Ascending aorta (tissue), 2 donors: ENCODE results near the gene SLC37A1. TPM values are rescaled to one million over a fixed set of nuclear protein-coding genes. Genes with fewer than 3 reads are reported as not detected.
A peak's percentile ranks its signal among the peaks of the same experiment; 100 is the strongest.

Experiments
- DNase-seq, 2 donors: peaks; one replicate each; pipeline ENCODE4 v3.0.0-alpha.2; 2019; ENCODE audit warnings: low spot score in 2 of 2
- H3K27ac ChIP-seq, 2 donors: fragments of 200-600 bp; sonication (generic); one replicate each; pipeline ENCODE4 v1.5.1; 2016 to 2017; ENCODE audit warnings: mild to moderate bottlenecking in 1 of 2
- H3K27me3 ChIP-seq: fragments of 200-600 bp; sonication (generic); one replicate; pipeline ENCODE4 v1.5.1; 2017
- H3K36me3 ChIP-seq, 2 donors: fragments of 200-600 bp; sonication (generic); one replicate each; pipeline ENCODE4 v1.5.1; 2016
- H3K4me1 ChIP-seq, 2 donors: fragments of 200-600 bp; sonication (generic); one replicate each; pipeline ENCODE4 v1.5.1; 2016 to 2017; ENCODE audit warnings: mild to moderate bottlenecking in 1 of 2
- H3K4me3 ChIP-seq, 2 donors: fragments of 200-600 bp; sonication (generic); one replicate each; pipeline ENCODE4 v1.5.1; 2016 to 2017; ENCODE audit warnings: mild to moderate bottlenecking in 1 of 2
- H3K9me3 ChIP-seq, 2 donors: fragments of 200-600 bp; sonication (generic); one replicate each; pipeline ENCODE4 v1.5.1; 2016
- intact Hi-C: fragments of 100-400 bp; cut with DNase I; formaldehyde crosslinking; loops from one replicate; pipeline ENCODE4 v1.15.1; 2023
- total RNA-seq: library from RNA; depleted of rRNA; stranded (reverse); fragments of >200 nt; gene quantifications from one replicate; pipeline ENCODE4 v1.1.0, GENCODE V29; 2016
- TF ChIP-seq, protein P1 (sequence below), 3 experiments: fragments of 200-600 bp in 2 of 3; fragments of 450-650 bp in 1 of 3; sonication (generic) in 2 of 3; IDR thresholded peaks; one replicate each; pipeline ENCODE4 v1.5.1; 2016 to 2019; ENCODE audit warnings: antibody characterized with exemption in 3 of 3, mild to moderate bottlenecking in 1 of 3, moderate library complexity in 1 of 3

The SLC37A1 gene
- total RNA-seq, 1 donor from 2014 or later, result 8.7 TPM

- Histone ChIP-seq H3K4me3 (no peak overlapping the region), H3K4me1 (no peaks in the 10 kb centered on the region), H3K27me3 (no peaks in the 10 kb centered on the region), H3K36me3 (no peaks in the 10 kb centered on the region), H3K27ac (no peak overlapping the region), H3K9me3 (peaks cover 0 to 11% of the 10 kb centered on the region in 2 donors)
- intact Hi-C loops, result no loop called here
- DNase-seq, result no peak
- TF ChIP-seq, protein P1, sequence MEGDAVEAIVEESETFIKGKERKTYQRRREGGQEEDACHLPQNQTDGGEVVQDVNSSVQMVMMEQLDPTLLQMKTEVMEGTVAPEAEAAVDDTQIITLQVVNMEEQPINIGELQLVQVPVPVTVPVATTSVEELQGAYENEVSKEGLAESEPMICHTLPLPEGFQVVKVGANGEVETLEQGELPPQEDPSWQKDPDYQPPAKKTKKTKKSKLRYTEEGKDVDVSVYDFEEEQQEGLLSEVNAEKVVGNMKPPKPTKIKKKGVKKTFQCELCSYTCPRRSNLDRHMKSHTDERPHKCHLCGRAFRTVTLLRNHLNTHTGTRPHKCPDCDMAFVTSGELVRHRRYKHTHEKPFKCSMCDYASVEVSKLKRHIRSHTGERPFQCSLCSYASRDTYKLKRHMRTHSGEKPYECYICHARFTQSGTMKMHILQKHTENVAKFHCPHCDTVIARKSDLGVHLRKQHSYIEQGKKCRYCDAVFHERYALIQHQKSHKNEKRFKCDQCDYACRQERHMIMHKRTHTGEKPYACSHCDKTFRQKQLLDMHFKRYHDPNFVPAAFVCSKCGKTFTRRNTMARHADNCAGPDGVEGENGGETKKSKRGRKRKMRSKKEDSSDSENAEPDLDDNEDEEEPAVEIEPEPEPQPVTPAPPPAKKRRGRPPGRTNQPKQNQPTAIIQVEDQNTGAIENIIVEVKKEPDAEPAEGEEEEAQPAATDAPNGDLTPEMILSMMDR (IDR thresholded peaks at IDR 0.05), result no peak
Measured at GRCh38 chr21:42599962-42600361, 86.3 kb downstream of the SLC37A1 start.

DNA sequence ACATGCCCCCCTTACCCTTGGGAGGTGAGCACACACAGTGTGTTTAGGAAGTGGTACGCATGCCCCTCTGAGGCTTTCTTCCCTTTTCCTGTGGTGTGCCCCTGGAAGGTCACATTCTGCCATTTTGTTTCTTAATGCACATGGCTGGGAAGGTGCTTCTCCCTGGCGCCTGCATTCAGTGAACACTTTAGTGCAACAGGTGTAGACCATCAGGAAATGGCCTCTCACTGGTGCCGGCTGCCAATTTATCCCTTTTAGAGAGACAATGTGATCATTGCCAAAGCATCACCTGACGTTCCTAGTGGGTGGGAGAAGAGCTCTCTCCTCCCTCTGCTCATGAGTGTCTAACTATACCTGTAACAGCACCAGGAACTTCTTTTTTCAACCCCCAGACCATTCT, 88.0 kb downstream of the SLC37A1 start:
- TF ChIP-seq, protein P1 (IDR thresholded peaks at IDR 0.05), result no peak
- no peaks in the 10 kb centered on the region for H3K4me1 ChIP-seq
- intact Hi-C loops, result no loop called here
- no peak for DNase-seq
- no peak overlapping the region for H3K4me3 ChIP-seq
- H3K27me3 ChIP-seq, result no peaks in the 10 kb centered on the region
- peaks cover 0 to 20% of the 10 kb centered on the region in 2 donors for H3K9me3 ChIP-seq
- H3K27ac ChIP-seq, result no peak overlapping the region
- no peaks in the 10 kb centered on the region for H3K36me3 ChIP-seq

DNA sequence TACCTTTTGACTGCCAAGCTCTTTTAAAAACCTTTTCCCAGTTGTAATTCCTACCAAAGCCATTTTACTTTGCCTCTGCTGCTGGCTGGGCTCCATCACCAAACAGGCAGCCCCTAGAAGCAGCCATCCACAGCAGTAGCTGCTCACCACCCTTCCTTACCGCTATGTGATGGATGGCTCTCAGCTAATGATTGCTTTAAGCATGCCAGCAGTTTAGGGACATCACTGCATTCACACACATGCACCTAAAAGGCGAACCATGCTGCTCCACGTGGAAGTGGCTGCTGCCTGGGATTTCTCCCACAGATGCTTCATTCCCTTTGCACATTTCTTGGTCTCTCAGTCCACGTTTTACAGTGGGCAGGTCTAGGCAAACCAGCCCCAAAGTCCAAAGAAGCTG, 93.5 kb downstream of the SLC37A1 start:
- TF ChIP-seq, protein P1 (IDR thresholded peaks at IDR 0.05), result no peak
- H3K9me3 ChIP-seq, result peaks cover 0 to 20% of the 10 kb centered on the region in 2 donors
- H3K36me3 ChIP-seq, result no peaks in the 10 kb centered on the region
- DNase-seq, result no peak
- no peak overlapping the region for H3K27ac ChIP-seq
- intact Hi-C loops, result no loop called here
- H3K4me1 ChIP-seq, result no peaks in the 10 kb centered on the region
- H3K4me3 ChIP-seq, result no peak overlapping the region
- no peaks in the 10 kb centered on the region for H3K27me3 ChIP-seq

GRCh38 chr21:42607525-42608102, 94.0 kb downstream of the SLC37A1 start:
- peaks cover 0 to 20% of the 10 kb centered on the region in 2 donors for H3K9me3 ChIP-seq
- intact Hi-C loops, result no loop called here
- no peaks in the 10 kb centered on the region for H3K36me3 ChIP-seq
- no peak for DNase-seq
- H3K4me3 ChIP-seq, result no peak overlapping the region
- no peak overlapping the region for H3K27ac ChIP-seq
- no peaks in the 10 kb centered on the region for H3K4me1 ChIP-seq
- TF ChIP-seq, protein P1 (IDR thresholded peaks at IDR 0.05), result no peak
- H3K27me3 ChIP-seq, result no peaks in the 10 kb centered on the region

DNA sequence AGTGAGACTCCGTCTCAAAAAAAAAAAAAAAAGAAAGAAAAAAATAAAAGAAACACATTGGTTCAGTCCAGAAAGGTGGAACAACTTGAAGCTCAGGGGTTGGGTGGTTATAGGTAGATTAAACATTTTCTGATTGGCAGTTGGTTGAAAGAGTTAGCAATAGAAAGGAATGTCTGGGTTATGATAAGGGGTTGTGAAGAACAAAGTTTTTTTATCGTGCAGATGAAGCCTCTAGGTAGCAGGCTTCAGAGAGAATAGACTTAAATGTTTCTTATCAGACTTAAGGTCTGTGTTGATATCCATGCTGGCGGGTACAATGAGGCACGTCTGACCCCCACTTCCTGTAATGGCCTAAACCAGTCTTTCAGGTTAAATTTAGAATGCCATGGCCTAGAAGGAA, 94.8 kb downstream of the SLC37A1 start:
- TF ChIP-seq, protein P1 (IDR thresholded peaks at IDR 0.05), result no peak
- intact Hi-C loops, result no loop called here
- Histone ChIP-seq H3K9me3 (peaks cover 0 to 20% of the 10 kb centered on the region in 2 donors), H3K36me3 (no peaks in the 10 kb centered on the region), H3K27ac (no peak overlapping the region), H3K4me3 (no peak overlapping the region), H3K27me3 (no peaks in the 10 kb centered on the region), H3K4me1 (no peaks in the 10 kb centered on the region)
- DNase-seq, result no peak

- Histone ChIP-seq H3K36me3 (no peaks in the 10 kb centered on the region), H3K27ac (no peak overlapping the region), H3K4me3 (no peak overlapping the region), H3K9me3 (peaks cover 0 to 9% of the 10 kb centered on the region in 2 donors), H3K27me3 (no peaks in the 10 kb centered on the region), H3K4me1 (no peaks in the 10 kb centered on the region)
- DNase-seq, result peak in 1 of 2 donors; percentile 30
- TF ChIP-seq, protein P1 (IDR thresholded peaks at IDR 0.05), result no peak
- intact Hi-C loops, result no loop called here
Measured at GRCh38 chr21:42609811-42610210, 96.2 kb downstream of the SLC37A1 start.
